Measurements from ENCODE around the gene KY. TPM values are rescaled to one million over a fixed set of nuclear protein-coding genes. Genes with fewer than 3 reads are reported as not detected.

KY gene
- polyA plus RNA-seq, 3 donors = 1.4 to 2.0 (median 1.6) TPM

- DNase-seq = no peak
Measured at GRCh38 chr3:134675726-134676256, 25.0 kb upstream of the KY start.

GRCh38 chr3:134672571-134672970 is 21.7 kb upstream of the KY start:
- DNase-seq = no peak

- no peak for DNase-seq
Measured at GRCh38 chr3:134667956-134668355, 17.1 kb upstream of the KY start.

- DNase-seq = peak; percentile 48
Measured at GRCh38 chr3:134667406-134667805, 16.6 kb upstream of the KY start.

- DNase-seq = no peak
Measured at GRCh38 chr3:134666885-134667284, 16.1 kb upstream of the KY start.

GRCh38 chr3:134666466-134666865 is 15.6 kb upstream of the KY start:
- no peak for DNase-seq

- no peak for DNase-seq
Measured at GRCh38 chr3:134666052-134666451, 15.2 kb upstream of the KY start.

- DNase-seq = no peak
Measured at GRCh38 chr3:134665243-134665642, 14.4 kb upstream of the KY start.

- DNase-seq = no peak
Measured at GRCh38 chr3:134663721-134664456, 13.1 kb upstream of the KY start.

- no peak for DNase-seq
Measured at GRCh38 chr3:134660046-134660441, 9.2 kb upstream of the KY start.

GRCh38 chr3:134659391-134660045 is 8.7 kb upstream of the KY start:
- no peak for DNase-seq

- no peak for DNase-seq
Measured at GRCh38 chr3:134658555-134658954, 7.7 kb upstream of the KY start.

GRCh38 chr3:134656211-134656800 is 5.5 kb upstream of the KY start:
- DNase-seq = no peak

GRCh38 chr3:134655706-134656105 is 4.9 kb upstream of the KY start:
- no peak for DNase-seq

GRCh38 chr3:134654031-134654430 is 3.2 kb upstream of the KY start:
- no peak for DNase-seq

GRCh38 chr3:134652886-134653630 is 2.2 kb upstream of the KY start:
- DNase-seq = no peak

GRCh38 chr3:134652409-134652831 is 1.6 kb upstream of the KY start:
- DNase-seq = no peak

GRCh38 chr3:134651347-134652041 is 672 bp upstream of the KY start:
- DNase-seq = peak; percentile 35

GRCh38 chr3:134649106-134649705 is 1.6 kb downstream of the KY start:
- no peak for DNase-seq

GRCh38 chr3:134647902-134648760 is 2.7 kb downstream of the KY start:
- DNase-seq = no peak
